D721Med (cell line): ENCODE data around the gene DTX2.
"Not testable (repeated sequence)": the region's sequence is repeated elsewhere in the genome, so short reads cannot be mapped to it uniquely, and the experiment has no call there.

Experiments
- DNase-seq: peaks from one replicate; pipeline ENCODE4 v3.0.0; 2011; ENCODE audit warnings: low spot score; ENCODE audit not compliant: insufficient read length
- FAIRE-seq: peaks from 2 replicates; lab custom pipeline; 2011; peaks lifted over from hg19 to GRCh38; lab: Jason Lieb, UNC
- CTCF ChIP-seq: IDR thresholded peaks from 2 replicates; pipeline ENCODE4 v1.5.1; 2012; ENCODE audit warnings: mild to moderate bottlenecking, control low read depth; ENCODE audit not compliant: insufficient read depth; ENCODE audit errors: missing control alignments

Gene DTX2

GRCh38 chr7:76504351-76505167 lies 43.0 kb downstream of the DTX2 start:
- FAIRE-seq: not testable (repeated sequence)

DNA sequence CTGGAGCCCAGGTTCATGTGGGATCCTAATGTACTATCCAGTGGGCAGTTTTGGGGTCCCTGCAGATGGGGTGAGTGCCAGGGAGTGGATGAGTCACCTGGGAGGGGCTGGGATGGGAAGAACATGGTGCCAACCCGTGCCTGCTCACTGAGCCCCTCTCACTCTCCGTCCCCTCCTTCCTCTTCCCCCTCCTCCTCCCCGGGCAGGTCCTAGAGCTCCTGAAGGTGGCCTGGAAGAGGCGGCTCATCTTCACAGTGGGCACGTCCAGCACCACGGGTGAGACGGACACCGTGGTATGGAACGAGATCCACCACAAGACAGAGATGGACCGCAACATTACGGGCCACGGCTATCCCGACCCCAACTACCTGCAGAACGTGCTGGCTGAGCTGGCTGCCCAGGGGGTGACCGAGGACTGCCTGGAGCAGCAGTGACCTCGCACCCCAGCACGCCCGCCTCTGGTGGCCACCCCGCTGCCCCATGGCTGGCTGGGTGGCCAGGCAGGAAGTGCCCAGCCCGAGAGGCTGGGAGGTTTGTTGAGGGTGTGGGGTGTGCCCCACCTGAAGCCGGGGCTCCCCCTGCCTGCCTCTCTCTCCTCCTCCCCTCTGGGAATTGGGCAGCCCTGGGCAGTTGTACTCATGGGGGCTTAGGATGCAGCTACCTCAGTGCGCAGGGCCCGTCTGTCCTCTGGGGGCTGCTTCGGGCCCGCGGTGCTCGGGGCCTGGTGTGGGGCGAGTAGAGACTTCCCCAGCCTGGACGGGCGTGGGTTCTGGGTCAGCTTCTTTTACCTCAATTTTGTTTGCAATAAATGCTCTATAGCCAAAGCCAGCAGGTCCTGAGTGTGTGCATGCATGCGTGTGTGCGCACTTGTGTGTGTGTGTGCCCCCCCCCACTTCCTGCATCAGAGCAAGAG lies 43.9 kb downstream of the DTX2 start:
- no peak for DNase-seq
- no peak for TF ChIP-seq CTCF
- no peak for FAIRE-seq

More at GRCh38 chr7:76504351-76505167, 43.0 kb downstream of the DTX2 start:
- DNase-seq: not testable (repeated sequence)

GRCh38 chr7:76506081-76506440 lies 44.6 kb downstream of the DTX2 start:
- no peak for FAIRE-seq
- TF ChIP-seq CTCF: no peak
- no peak for DNase-seq

DNA sequence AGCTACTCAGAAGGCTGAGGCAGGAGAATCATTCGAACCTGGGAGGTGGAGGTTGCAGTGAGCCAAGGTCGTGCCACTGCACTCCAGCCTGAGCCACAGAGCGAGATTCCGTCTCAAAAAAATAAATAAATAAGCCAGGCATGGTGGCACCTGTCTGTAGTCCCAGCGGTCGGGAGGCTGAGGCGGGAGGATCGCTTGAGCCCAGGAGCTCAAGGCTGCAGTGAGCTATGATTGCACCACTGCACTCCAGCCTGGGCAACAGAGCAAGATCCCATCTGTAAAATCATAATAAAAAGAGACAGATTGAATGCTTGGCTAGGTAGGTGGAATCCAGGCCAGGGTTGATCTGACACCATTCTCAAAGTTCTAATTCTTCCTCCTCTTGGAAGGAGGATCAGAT lies 45.1 kb downstream of the DTX2 start:
- not testable (repeated sequence) for FAIRE-seq, DNase-seq

DNA sequence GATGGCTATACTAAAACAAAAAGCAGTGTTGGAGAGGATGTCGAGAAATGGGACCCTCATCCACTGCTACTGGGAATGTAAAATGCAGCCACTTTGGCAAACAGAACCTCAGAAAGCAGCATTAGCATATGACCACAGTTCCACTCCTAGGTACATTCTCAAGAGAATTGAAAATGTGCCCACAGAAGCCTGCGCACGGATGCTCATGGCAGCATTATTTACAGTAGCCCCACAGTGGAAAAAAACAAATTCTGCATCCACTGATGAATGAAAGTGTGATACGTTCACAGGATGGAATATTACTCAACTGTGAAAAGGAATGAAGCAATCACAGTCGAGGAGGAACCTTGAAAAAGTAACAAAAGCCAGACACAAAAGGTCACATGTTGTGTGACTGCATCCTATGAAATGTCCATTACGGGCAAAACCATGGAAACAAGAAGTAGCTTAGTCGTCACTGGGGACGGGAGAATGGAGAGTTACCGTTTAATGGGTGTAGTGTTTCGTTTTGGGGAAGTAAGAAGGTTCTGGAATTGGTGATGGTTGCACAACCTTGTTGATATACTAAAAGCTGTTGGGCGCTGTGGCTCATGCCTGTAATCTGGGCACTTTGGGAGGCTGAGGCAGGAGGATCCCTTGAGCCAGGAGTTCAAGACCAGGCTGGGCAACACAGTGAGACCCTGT lies 46.4 kb downstream of the DTX2 start:
- DNase-seq (no peak), FAIRE-seq (no peak)

DNA sequence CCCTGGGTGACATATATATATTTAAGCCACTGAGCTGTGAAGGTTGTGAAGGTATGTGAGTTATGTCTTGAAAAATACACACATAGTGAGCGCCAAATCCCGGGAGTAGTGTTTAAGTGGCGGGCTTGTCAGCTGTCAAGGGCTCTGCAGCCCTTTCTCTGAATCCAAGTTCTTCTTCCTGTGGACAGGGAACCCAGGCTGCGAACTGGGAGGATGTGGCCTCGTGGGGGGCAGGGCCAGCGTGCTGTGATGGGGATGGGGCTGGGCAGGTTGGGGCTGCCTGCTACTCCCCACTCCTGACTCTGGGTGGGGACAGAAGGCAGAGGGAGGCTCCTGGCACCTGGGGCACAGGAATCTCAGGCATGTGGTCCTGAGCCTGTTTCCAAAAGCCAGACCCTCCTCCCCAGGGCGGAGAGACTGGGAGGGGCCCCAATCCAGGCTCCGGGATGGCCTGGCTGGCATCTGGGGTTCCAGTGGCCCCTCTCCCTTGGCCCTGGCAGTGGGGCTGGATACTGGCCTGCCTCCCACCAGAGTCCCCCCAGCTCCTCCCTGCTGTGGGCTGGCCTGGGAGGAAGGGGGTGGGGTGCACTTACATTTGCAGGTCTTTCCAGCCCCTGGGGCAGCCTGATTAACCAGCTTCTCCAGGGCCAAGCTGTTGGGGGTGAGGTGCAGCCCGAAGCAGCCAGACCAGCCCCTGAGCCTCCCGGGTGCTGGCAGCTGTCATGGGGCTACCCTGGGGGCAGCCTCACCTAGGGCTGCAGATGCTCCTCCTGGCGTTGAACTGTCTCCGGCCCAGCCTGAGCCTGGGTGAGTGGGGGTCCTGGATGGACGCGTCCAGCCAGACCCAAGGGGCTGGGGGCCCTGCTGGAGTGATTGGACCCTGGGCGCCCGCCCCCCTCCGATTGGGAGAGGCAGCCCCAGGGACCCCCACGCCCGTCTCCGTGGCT lies 48.7 kb downstream of the DTX2 start, which contains the start of gene UPK3B:
Gene UPK3B (plus strand): TSS at position 622 of the 947 bp plus-strand sequence. CDS start 101 bp downstream, at position 723.
- DNase-seq (no peak), FAIRE-seq (no peak)
- no peak for TF ChIP-seq CTCF

More for the DNA sequence above, 46.4 kb downstream of the DTX2 start:
- TF ChIP-seq CTCF: no peak

- not testable (repeated sequence) for FAIRE-seq, DNase-seq
These were observed 49.8 kb downstream of the DTX2 start for GRCh38 chr7:76511200-76511910.

GRCh38 chr7:76511911-76512885 lies 50.7 kb downstream of the DTX2 start:
- not testable (repeated sequence) for DNase-seq, FAIRE-seq
